ENCODE data around the gene C19orf53.

DNA sequence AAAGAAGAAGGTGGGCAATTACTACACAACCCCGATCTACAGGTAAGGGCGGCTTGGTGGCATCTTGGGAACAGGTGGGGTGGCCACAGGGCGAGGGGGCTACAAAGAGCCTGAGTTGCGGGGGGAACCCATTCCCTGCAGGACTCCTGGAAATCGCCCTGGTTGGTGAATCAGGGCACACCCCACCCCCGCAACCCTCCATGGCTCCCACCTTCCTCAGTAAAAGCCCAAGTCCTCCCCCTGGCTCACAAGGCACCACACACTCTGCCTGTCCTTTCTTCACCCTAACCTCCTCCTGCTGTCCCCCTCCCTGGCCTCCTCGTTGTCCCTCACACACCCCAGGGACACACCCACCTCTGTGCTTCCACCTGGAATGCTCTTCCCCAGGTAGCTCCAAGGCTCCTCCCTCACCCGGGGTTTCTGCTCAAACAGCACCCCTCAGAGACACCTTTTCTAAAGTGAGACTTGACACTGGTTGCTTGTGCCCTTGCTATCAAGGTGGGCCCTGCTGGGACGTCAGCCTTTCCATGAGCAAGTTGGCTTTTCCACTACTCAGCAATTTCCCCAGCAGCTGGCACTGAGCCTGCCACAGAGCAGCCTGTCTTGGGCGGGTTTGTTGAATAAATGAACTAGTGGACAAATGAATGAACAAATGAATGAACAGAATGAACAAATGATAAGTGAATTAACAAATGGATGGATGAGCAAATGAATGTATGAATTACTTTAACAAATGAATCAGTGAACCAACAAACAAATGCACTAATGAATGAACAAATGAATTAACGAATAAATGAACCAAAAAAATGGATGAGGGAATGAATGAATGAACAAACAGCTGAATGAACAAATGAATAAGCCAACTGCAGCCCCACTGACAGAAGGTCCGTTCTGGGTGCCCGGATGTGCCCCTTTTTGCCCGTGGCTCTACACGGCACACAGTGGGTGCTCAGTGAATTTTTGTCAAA, 16.2 kb upstream of the C19orf53 start:
- no peak for TF ChIP-seq EZH2 (IDR thresholded peaks at IDR 0.05)
- TF ChIP-seq POLR2AphosphoS5 (IDR thresholded peaks at IDR 0.05; ENCODE audit: borderline replicate concordance, low read depth, low read length) = no peak
- no peak for TF ChIP-seq FOXP2 (optimal IDR thresholded peaks at IDR 0.05; ENCODE audit: control extremely low read depth, extremely low read length, insufficient read depth)

Measured in SK-N-MC (cell line).